ENCODE measurements around the gene IER5L. TPM values are rescaled to one million over a fixed set of nuclear protein-coding genes. Genes with fewer than 3 reads are reported as not detected.

The IER5L gene
- total and polyA plus RNA-seq, 2 donors from 2014 or later, result 18.0 to 46.9 TPM

- FAIRE-seq (no peak), DNase-seq (peak in 1 of 5 donors; percentile 65)
- Histone ChIP-seq H3K27me3 (ENCODE audit: control insufficient read depth, insufficient read depth, low read length) (no peaks in the 10 kb centered on the region), H3K9me3 (ENCODE audit: control insufficient read depth in 2 of 3, insufficient read depth in 1 of 3, low read length in 3 of 3) (no peaks in the 10 kb centered on the region), H3K36me3 (ENCODE audit: control insufficient read depth in 2 of 3, insufficient read depth in 3 of 3, low read length in 3 of 3) (no peaks in the 10 kb centered on the region), H3K4me3 (ENCODE audit: low read length in 3 of 3) (no peak overlapping the region), H3K9ac (ENCODE audit: low read length in 3 of 3) (no peak overlapping the region), H3K27ac (ENCODE audit: low read depth in 2 of 2, low read length in 2 of 2) (peak overlapping the region in 1 of 2 donors; percentile 57), H3K4me1 (ENCODE audit: control insufficient read depth in 2 of 3, insufficient read depth in 2 of 3, low read depth in 1 of 3, low read length in 3 of 3) (peaks cover 3 to 26% (median 15%) of the 10 kb centered on the region in 3 donors)
- intact Hi-C loops (cut with DNase I), result loop anchor here (10.0 kb wide), 1 partner anchor 132 kb away; no protein-coding TSS in a partner anchor
- peak; percentile 14 for TF ChIP-seq CTCF (IDR thresholded peaks at IDR 0.05; ENCODE audit: borderline replicate concordance, extremely low read depth, insufficient read depth)
Observed at GRCh38 chr9:129182625-129183494, 4.8 kb upstream of the IER5L start.

- Histone ChIP-seq H3K9ac (ENCODE audit: low read length in 3 of 3) (no peak overlapping the region), H3K9me3 (ENCODE audit: control insufficient read depth in 2 of 3, insufficient read depth in 1 of 3, low read length in 3 of 3) (no peaks in the 10 kb centered on the region), H3K4me3 (ENCODE audit: low read length in 3 of 3) (no peak overlapping the region), H3K27me3 (ENCODE audit: control insufficient read depth, insufficient read depth, low read length) (no peaks in the 10 kb centered on the region), H3K4me1 (ENCODE audit: control insufficient read depth in 2 of 3, insufficient read depth in 2 of 3, low read depth in 1 of 3, low read length in 3 of 3) (peaks cover 3 to 26% (median 15%) of the 10 kb centered on the region in 3 donors), H3K27ac (ENCODE audit: low read depth in 2 of 2, low read length in 2 of 2) (no peak overlapping the region), H3K36me3 (ENCODE audit: control insufficient read depth in 2 of 3, insufficient read depth in 3 of 3, low read length in 3 of 3) (no peaks in the 10 kb centered on the region)
- FAIRE-seq (no peak), DNase-seq (no peak)
- intact Hi-C loops (cut with DNase I), result loop anchor here (10.0 kb wide), 1 partner anchor 133 kb away; no protein-coding TSS in a partner anchor
- no peak for TF ChIP-seq CTCF (IDR thresholded peaks at IDR 0.05; ENCODE audit: borderline replicate concordance, extremely low read depth, insufficient read depth)
Observed at GRCh38 chr9:129182122-129182521, 4.1 kb upstream of the IER5L start.

- DNase-seq (no peak), FAIRE-seq (no peak)
- no peaks in the 10 kb centered on the region for H3K27me3 ChIP-seq (ENCODE audit: control insufficient read depth, insufficient read depth, low read length)
- H3K4me3 ChIP-seq (ENCODE audit: low read length in 3 of 3), result no peak overlapping the region
- no peaks in the 10 kb centered on the region for H3K9me3 ChIP-seq (ENCODE audit: control insufficient read depth in 2 of 3, insufficient read depth in 1 of 3, low read length in 3 of 3)
- TF ChIP-seq CTCF (IDR thresholded peaks at IDR 0.05; ENCODE audit: borderline replicate concordance, extremely low read depth, insufficient read depth), result no peak
- no peak overlapping the region for H3K9ac ChIP-seq (ENCODE audit: low read length in 3 of 3)
- H3K36me3 ChIP-seq (ENCODE audit: control insufficient read depth in 2 of 3, insufficient read depth in 3 of 3, low read length in 3 of 3), result no peaks in the 10 kb centered on the region
- intact Hi-C loops (cut with DNase I), result loop anchor here (10.0 kb wide), 1 partner anchor 134 kb away; no protein-coding TSS in a partner anchor
- H3K27ac ChIP-seq (ENCODE audit: low read depth in 2 of 2, low read length in 2 of 2), result no peak overlapping the region
- H3K4me1 ChIP-seq (ENCODE audit: control insufficient read depth in 2 of 3, insufficient read depth in 2 of 3, low read depth in 1 of 3, low read length in 3 of 3), result peaks cover 3 to 26% (median 15%) of the 10 kb centered on the region in 3 donors
Observed at GRCh38 chr9:129181246-129181645, 3.2 kb upstream of the IER5L start.

Measured in kidney (tissue), 14 donors.